Ishikawa (cell line): ENCODE measurements around the gene ARMC9.

Experiments used
- CEBPB ChIP-seq: IDR thresholded peaks from 2 replicates; pipeline ENCODE4 v1.6.1; 2012
- EP300 ChIP-seq: IDR thresholded peaks from 2 replicates; pipeline ENCODE4 v1.6.1; 2012; ENCODE audit warnings: borderline replicate concordance
- TCF12 ChIP-seq: IDR thresholded peaks from 2 replicates; pipeline ENCODE4 v1.6.1; 2012; ENCODE audit warnings: low read depth
- TEAD4 ChIP-seq: IDR thresholded peaks from 2 replicates; pipeline ENCODE4 v1.6.1; 2012
- YY1 ChIP-seq: IDR thresholded peaks from 2 replicates; pipeline ENCODE4 v1.6.1; 2012; ENCODE audit warnings: low read depth
- ZBTB7A ChIP-seq: IDR thresholded peaks from 2 replicates; pipeline ENCODE4 v1.6.1; 2012; ENCODE audit warnings: low read depth
- TF ChIP-seq, protein P1 (sequence below): IDR thresholded peaks from 2 replicates; pipeline ENCODE4 v1.6.1; 2012
- TF ChIP-seq, protein P2 (sequence below): IDR thresholded peaks from 2 replicates; pipeline ENCODE4 v1.6.1; 2012

DNA sequence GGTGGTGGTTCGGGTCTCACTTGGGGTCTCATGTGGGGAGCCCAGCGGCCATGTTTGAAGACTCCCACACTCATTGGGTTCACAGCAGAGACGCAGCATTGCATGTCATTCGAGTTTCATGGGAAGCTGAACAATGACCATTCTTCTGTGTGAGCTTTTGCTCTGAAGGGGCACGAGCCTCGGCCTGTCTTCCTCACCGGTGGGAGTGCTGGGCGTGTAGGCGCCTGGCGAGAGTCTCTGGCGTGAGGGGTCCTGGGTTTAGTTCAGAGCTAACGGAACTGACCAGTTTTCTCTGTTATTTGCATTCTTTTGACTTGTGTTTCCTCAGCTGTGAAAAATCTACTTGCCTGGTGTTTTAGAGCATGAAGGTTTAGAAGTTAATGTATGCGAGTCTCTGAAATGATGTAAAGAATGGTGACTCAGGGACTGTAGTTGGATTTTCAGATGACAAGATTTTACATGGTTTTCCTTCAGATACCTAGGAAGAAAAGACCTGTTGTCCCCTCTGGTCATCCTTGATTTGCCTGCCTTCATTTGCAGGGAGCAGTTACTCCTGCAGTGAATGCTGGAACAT lies 98.1 kb downstream of the ARMC9 start:
- TF ChIP-seq YY1 (no peak), TCF12 (no peak), TEAD4 (no peak), CEBPB (no peak), EP300 (no peak), ZBTB7A (no peak)
- TF ChIP-seq, protein P1, sequence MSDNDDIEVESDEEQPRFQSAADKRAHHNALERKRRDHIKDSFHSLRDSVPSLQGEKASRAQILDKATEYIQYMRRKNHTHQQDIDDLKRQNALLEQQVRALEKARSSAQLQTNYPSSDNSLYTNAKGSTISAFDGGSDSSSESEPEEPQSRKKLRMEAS, result no peak
- TF ChIP-seq, protein P2, sequence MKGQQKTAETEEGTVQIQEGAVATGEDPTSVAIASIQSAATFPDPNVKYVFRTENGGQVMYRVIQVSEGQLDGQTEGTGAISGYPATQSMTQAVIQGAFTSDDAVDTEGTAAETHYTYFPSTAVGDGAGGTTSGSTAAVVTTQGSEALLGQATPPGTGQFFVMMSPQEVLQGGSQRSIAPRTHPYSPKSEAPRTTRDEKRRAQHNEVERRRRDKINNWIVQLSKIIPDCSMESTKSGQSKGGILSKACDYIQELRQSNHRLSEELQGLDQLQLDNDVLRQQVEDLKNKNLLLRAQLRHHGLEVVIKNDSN, result no peak
